Upper lobe of left lung (tissue), 6 donors: ENCODE data around the gene CYTH3. TPM values are rescaled to one million over a fixed set of nuclear protein-coding genes. Genes with fewer than 3 reads are reported as not detected.

Experiments used
- ATAC-seq, 2 donors: fragments of 200-7000 bp; cut with Tn5 transposase; one replicate each; pipeline ENCODE4 v1.9.1; 2022; ENCODE audit warnings: mild to moderate bottlenecking in 2 of 2, moderate library complexity in 2 of 2; ENCODE audit not compliant: low FRiP score in 2 of 2
- DNase-seq, 2 donors: peaks; one replicate each; pipeline ENCODE4 v3.0.0-alpha.2; 2019 to 2020
- H3K27ac ChIP-seq, 4 donors: fragments of 200-600 bp; sonication (generic); one replicate each; pipeline ENCODE4 v1.5.1; 2016 to 2019
- H3K27me3 ChIP-seq, 4 donors: fragments of 200-600 bp; sonication (generic); one replicate each; pipeline ENCODE4 v1.5.1; 2017 to 2019
- H3K36me3 ChIP-seq, 4 donors: fragments of 200-600 bp; sonication (generic); one replicate each; pipeline ENCODE4 v1.5.1; 2016 to 2019
- H3K4me1 ChIP-seq, 4 donors: fragments of 200-600 bp; sonication (generic); one replicate each; pipeline ENCODE4 v1.5.1; 2018 to 2019
- H3K4me3 ChIP-seq, 4 donors: fragments of 200-600 bp; sonication (generic); one replicate each; pipeline ENCODE4 v1.5.1; 2017 to 2019; ENCODE audit warnings: mild to moderate bottlenecking in 2 of 4, moderate library complexity in 1 of 4
- H3K9me3 ChIP-seq, 4 donors: fragments of 200-600 bp; sonication (generic); one replicate each; pipeline ENCODE4 v1.5.1; 2018 to 2019
- CTCF ChIP-seq, 6 experiments: fragments of 450-650 bp in 4 of 6; fragments of 200-600 bp in 2 of 6; sonication (generic) in 2 of 6; IDR thresholded peaks; one replicate each; pipeline ENCODE4 v1.5.1; 2016 to 2019; ENCODE audit warnings: antibody characterized with exemption in 6 of 6
- EP300 ChIP-seq, 4 donors: sonication (generic); formaldehyde crosslinking; IDR thresholded peaks; one replicate each; pipeline ENCODE4 v1.5.1; 2017; ENCODE audit warnings: antibody characterized with exemption in 4 of 4, control low read depth in 2 of 4
- POLR2A ChIP-seq, 4 donors: fragments of 450-650 bp; IDR thresholded peaks; one replicate each; pipeline ENCODE4 v1.5.1; 2016 to 2017; ENCODE audit warnings: antibody characterized with exemption in 4 of 4, mild to moderate bottlenecking in 2 of 4
- POLR2AphosphoS5 ChIP-seq, 2 donors: sonication (generic); formaldehyde crosslinking; IDR thresholded peaks; one replicate each; pipeline ENCODE4 v1.5.1; 2017; ENCODE audit warnings: antibody characterized with exemption in 2 of 2
- WGBS, 2 donors: methylation state at CpG; one replicate each; pipeline ENCODE4 v1.1.5; 2017 to 2018; 5-methylcytosine and 5-hydroxymethylcytosine counted together
- total RNA-seq, 6 donors: library from RNA; depleted of rRNA in 4 of 6; stranded (reverse); fragments of >200 nt in 4 of 6; gene quantifications; one replicate each; pipeline versions ENCODE4 v1.1.0 to v1.2.1, GENCODE V29; 2016 to 2021
- donor health status: DM: no; HTN: no; CAD: no; lungs with moderate emphysema.
- donor health status: DM: no; HTN: yes; CAD: no; lungs with severe emphysema.

Gene CYTH3
- total RNA-seq, 6 donors from 2014 or later: 24.2 to 76.5 (median 32.9) TPM

- no peak overlapping the region for H3K4me3 ChIP-seq
- no peak for TF ChIP-seq CTCF (IDR thresholded peaks at IDR 0.05)
- no peak for TF ChIP-seq EP300 (IDR thresholded peaks at IDR 0.05)
- TF ChIP-seq POLR2AphosphoS5 (IDR thresholded peaks at IDR 0.05): no peak
- no peak for TF ChIP-seq POLR2A (IDR thresholded peaks at IDR 0.05)
- H3K36me3 ChIP-seq: peaks cover 50 to 94% (median 57%) of the 10 kb centered on the region in 4 donors
- no peak overlapping the region for H3K27ac ChIP-seq
- H3K9me3 ChIP-seq: no peaks in the 10 kb centered on the region
- no peaks in the 10 kb centered on the region for H3K27me3 ChIP-seq
- WGBS, 2 donors: 96 to 97% methylated on average over 15 to 16 of the region's 16 CpGs
- no peak for DNase-seq
- H3K4me1 ChIP-seq: no peaks in the 10 kb centered on the region
- no peak for ATAC-seq
These were observed 129.5 kb downstream of the CYTH3 start for GRCh38 chr7:6142871-6143380.

DNA sequence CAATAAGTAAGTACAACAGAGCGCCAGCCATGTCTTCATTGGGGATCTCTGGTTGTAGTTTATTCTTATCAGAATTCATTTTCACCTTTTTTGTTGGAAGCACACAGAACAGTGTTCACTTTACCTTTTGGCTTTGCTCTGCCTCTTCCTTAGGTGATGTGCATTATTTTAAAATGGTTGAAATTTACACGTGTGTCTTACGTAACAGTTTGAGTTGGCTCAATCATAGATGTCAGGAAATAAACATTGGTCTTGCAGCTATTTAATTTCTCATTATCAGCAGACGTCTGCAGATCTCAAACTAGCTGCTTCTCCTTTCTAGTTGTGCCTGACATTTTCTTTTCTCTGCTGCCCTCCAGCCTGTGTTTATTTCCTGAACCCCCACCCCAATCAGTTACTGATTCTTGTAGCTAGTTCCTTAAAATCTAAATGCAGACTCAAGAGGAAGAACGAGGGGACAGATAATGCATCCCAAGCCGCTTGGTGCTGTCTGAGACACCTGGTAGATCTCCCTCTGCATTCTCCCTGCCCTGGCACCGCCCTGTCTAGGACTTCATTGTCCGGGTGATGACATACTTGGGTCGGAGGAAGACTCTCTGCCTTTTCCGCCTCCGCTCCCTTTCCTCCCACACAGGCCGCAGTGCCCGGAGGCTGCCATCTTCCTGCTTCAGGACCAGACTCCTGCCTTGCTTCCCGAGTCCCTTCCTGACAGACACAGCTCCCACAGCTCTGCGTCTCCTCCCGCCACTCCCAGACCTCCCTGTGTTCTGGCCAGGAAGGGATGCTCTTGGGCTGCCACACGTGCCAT lies 133.0 kb downstream of the CYTH3 start:
- Histone ChIP-seq H3K36me3 (peaks cover 24 to 73% (median 26%) of the 10 kb centered on the region in 4 donors), H3K4me1 (no peaks in the 10 kb centered on the region), H3K27me3 (no peaks in the 10 kb centered on the region), H3K27ac (peak overlapping the region in 1 of 4 donors; percentile 35), H3K4me3 (no peak overlapping the region), H3K9me3 (no peaks in the 10 kb centered on the region)
- TF ChIP-seq POLR2AphosphoS5 (IDR thresholded peaks at IDR 0.05) (no peak), EP300 (IDR thresholded peaks at IDR 0.05) (no peak), CTCF (IDR thresholded peaks at IDR 0.05) (no peak), POLR2A (IDR thresholded peaks at IDR 0.05) (no peak)
- WGBS, 2 donors: 70 to 78% methylated on average over 17 of the region's 17 CpGs
- ATAC-seq (peak in 1 of 2 donors; percentile 17), DNase-seq (no peak)

DNA sequence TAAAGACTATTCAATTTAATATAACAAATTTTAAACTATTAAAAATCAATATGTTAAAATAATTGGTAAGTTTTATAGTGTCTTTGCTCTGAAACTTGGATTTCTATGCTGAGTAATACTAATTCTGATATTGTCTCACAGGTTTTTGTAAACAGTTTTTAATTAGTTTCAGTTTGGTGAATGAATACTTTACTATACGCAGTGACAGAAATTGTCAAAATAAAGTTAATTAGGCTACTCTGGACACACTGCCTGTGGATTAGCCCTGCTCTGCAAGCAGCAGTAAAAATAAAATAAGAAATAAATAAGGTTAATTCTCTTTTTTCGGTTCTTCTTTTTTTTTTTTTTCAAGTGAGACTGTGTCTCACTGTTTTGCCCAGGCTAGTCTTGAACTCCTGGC lies 135.9 kb downstream of the CYTH3 start:
- Histone ChIP-seq H3K4me1 (no peaks in the 10 kb centered on the region), H3K27ac (no peak overlapping the region), H3K36me3 (peaks cover 15 to 71% (median 21%) of the 10 kb centered on the region in 4 donors), H3K9me3 (no peaks in the 10 kb centered on the region), H3K27me3 (no peaks in the 10 kb centered on the region), H3K4me3 (no peak overlapping the region)
- TF ChIP-seq POLR2AphosphoS5 (IDR thresholded peaks at IDR 0.05): no peak
- no peak for TF ChIP-seq CTCF (IDR thresholded peaks at IDR 0.05)
- no peak for TF ChIP-seq EP300 (IDR thresholded peaks at IDR 0.05)
- TF ChIP-seq POLR2A (IDR thresholded peaks at IDR 0.05): no peak
- DNase-seq (no peak), ATAC-seq (no peak)
- 91 to 98% methylated on average over 2 of the region's 2 CpGs for WGBS, 2 donors

DNA sequence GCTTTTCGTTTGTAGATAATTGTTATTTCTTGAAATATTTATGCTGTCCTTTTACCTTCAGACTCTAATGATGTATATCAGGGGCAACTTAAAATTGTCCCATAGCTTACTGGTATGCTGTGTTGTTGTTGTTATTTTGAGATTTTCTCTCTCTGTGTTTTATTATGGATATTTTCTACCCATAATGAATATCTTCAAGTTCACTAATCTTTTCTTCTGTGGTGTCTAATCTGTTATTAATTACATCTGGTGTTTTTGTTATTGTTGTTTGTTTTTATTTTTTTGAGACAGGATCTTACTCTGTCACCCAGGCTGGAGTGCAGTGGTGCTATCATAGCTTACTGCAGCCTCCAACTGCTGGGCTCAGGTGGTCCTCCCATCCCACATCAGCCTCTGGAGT lies 139.2 kb downstream of the CYTH3 start:
- no peak for ATAC-seq
- Histone ChIP-seq H3K9me3 (no peaks in the 10 kb centered on the region), H3K27me3 (no peaks in the 10 kb centered on the region), H3K27ac (no peak overlapping the region), H3K4me1 (no peaks in the 10 kb centered on the region), H3K4me3 (no peak overlapping the region), H3K36me3 (peaks cover 0 to 62% (median 15%) of the 10 kb centered on the region in 4 donors)
- 92 to 96% methylated on average over 1 of the region's 1 CpG for WGBS, 2 donors
- TF ChIP-seq POLR2A (IDR thresholded peaks at IDR 0.05) (no peak), POLR2AphosphoS5 (IDR thresholded peaks at IDR 0.05) (no peak), CTCF (IDR thresholded peaks at IDR 0.05) (no peak), EP300 (IDR thresholded peaks at IDR 0.05) (no peak)
- DNase-seq: no peak
